Tibial nerve (tissue), 4 donors: ENCODE data around the gene GNG12. TPM values are rescaled to one million over a fixed set of nuclear protein-coding genes. Genes with fewer than 3 reads are reported as not detected.
A peak's percentile ranks its signal among the peaks of the same experiment; 100 is the strongest.

Source experiments
- DNase-seq, 2 donors: peaks; one replicate each; pipeline ENCODE4 v3.0.0-alpha.2; 2019; ENCODE audit warnings: low spot score in 2 of 2
- H3K27ac ChIP-seq, 4 donors: fragments of 200-600 bp; sonication (generic) in 3 of 4; one replicate each; pipeline ENCODE4 v1.5.1; 2017 to 2019; ENCODE audit warnings: mild to moderate bottlenecking in 1 of 4
- H3K27me3 ChIP-seq, 2 donors: fragments of 200-600 bp; sonication (generic) in 1 of 2; one replicate each; pipeline versions ENCODE4 v1.5.1 to v1.6.0; 2017 to 2019
- H3K36me3 ChIP-seq, 3 donors: fragments of 200-600 bp; sonication (generic); one replicate each; pipeline ENCODE4 v1.5.1; 2018 to 2019
- H3K4me1 ChIP-seq, 4 donors: fragments of 200-600 bp; sonication (generic) in 3 of 4; one replicate each; pipeline ENCODE4 v1.5.1; 2017 to 2019
- H3K4me3 ChIP-seq, 4 donors: fragments of 200-600 bp; sonication (generic) in 3 of 4; one replicate each; pipeline ENCODE4 v1.5.1; 2017 to 2019; ENCODE audit warnings: mild to moderate bottlenecking in 1 of 4, moderate library complexity in 1 of 4
- H3K9me3 ChIP-seq, 4 donors: fragments of 200-600 bp; sonication (generic) in 3 of 4; one replicate each; pipeline ENCODE4 v1.5.1; 2017 to 2019
- EP300 ChIP-seq, 2 donors: sonication (generic); formaldehyde crosslinking; IDR thresholded peaks; one replicate each; pipeline ENCODE4 v1.6.1; 2017; ENCODE audit warnings: antibody characterized with exemption in 2 of 2, mild to moderate bottlenecking in 1 of 2
- POLR2A ChIP-seq, 2 donors: fragments of 450-650 bp; IDR thresholded peaks; one replicate each; pipeline ENCODE4 v1.6.1; 2017; ENCODE audit warnings: antibody characterized with exemption in 2 of 2, mild to moderate bottlenecking in 2 of 2, moderate library complexity in 2 of 2
- WGBS, 2 donors: methylation state at CpG; one replicate each; pipeline ENCODE4 v1.1.5; 2018; 5-methylcytosine and 5-hydroxymethylcytosine counted together
- total RNA-seq, 4 donors: library from RNA; depleted of rRNA; stranded (reverse); fragments of >200 nt; gene quantifications; one replicate each; pipeline ENCODE4 v1.1.0, GENCODE V29; 2016
- TF ChIP-seq, protein P1 (sequence below), 5 experiments: fragments of 200-600 bp in 3 of 5; fragments of 450-650 bp in 2 of 5; sonication (generic) in 3 of 5; IDR thresholded peaks; one replicate each; pipeline ENCODE4 v1.5.1; 2016 to 2019; ENCODE audit warnings: antibody characterized with exemption in 5 of 5, mild to moderate bottlenecking in 3 of 5, moderate library complexity in 2 of 5

The GNG12 gene
- total RNA-seq, 4 donors from 2014 or later = 55.9 to 71.8 (median 68.4) TPM

DNA sequence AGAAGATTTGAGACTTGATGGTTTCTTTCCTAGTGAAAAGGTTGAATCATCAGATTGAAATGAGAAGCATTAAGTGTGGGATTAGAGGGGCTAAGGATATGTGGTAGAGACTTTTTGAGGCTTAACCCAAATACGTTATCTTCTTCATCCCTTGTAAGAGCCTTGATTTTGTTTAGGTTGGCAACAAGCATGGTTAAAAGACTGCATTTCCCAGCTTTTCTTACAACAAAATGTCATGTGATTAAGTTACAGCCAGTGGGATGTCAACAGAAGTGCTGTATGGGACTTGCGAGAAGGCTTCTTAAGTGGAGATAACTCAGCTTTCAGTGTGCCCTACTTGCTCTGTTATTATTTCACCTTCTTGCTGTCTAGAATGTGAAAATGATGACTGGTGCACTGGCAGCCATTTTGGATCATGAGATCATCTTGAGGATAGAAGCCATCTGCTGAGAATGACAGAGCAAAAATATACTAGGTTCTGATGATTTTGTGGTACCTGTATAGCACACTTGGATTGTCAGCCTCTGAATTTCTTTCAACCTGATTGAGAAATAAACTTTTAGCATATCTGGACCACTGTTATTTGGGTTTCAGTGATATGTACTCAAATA lies 41.3 kb upstream of the GNG12 start:
- no peaks in the 10 kb centered on the region for H3K27me3 ChIP-seq
- no peaks in the 10 kb centered on the region for H3K36me3 ChIP-seq
- DNase-seq = no peak
- no peak overlapping the region for H3K4me3 ChIP-seq
- TF ChIP-seq, protein P1, sequence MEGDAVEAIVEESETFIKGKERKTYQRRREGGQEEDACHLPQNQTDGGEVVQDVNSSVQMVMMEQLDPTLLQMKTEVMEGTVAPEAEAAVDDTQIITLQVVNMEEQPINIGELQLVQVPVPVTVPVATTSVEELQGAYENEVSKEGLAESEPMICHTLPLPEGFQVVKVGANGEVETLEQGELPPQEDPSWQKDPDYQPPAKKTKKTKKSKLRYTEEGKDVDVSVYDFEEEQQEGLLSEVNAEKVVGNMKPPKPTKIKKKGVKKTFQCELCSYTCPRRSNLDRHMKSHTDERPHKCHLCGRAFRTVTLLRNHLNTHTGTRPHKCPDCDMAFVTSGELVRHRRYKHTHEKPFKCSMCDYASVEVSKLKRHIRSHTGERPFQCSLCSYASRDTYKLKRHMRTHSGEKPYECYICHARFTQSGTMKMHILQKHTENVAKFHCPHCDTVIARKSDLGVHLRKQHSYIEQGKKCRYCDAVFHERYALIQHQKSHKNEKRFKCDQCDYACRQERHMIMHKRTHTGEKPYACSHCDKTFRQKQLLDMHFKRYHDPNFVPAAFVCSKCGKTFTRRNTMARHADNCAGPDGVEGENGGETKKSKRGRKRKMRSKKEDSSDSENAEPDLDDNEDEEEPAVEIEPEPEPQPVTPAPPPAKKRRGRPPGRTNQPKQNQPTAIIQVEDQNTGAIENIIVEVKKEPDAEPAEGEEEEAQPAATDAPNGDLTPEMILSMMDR (IDR thresholded peaks at IDR 0.05) = no peak
- TF ChIP-seq POLR2A (IDR thresholded peaks at IDR 0.05) = no peak
- H3K27ac ChIP-seq = no peak overlapping the region
- no peaks in the 10 kb centered on the region for H3K4me1 ChIP-seq
- H3K9me3 ChIP-seq = peaks cover 0 to 3% (median 0%) of the 10 kb centered on the region in 4 donors
- 89 to 92% methylated on average over 2 of the region's 2 CpGs for WGBS, 2 donors

- Histone ChIP-seq H3K9me3 (no peaks in the 10 kb centered on the region), H3K27ac (no peak overlapping the region), H3K36me3 (no peaks in the 10 kb centered on the region), H3K4me3 (no peak overlapping the region), H3K4me1 (no peaks in the 10 kb centered on the region), H3K27me3 (no peaks in the 10 kb centered on the region)
- TF ChIP-seq EP300 (IDR thresholded peaks at IDR 0.05) = no peak
- TF ChIP-seq POLR2A (IDR thresholded peaks at IDR 0.05) = no peak
- TF ChIP-seq, protein P1 (IDR thresholded peaks at IDR 0.05) = no peak
- 64 to 66% methylated on average over 1 of the region's 1 CpG for WGBS, 2 donors
- no peak for DNase-seq
Measured at GRCh38 chr1:67869233-67869632, 36.0 kb upstream of the GNG12 start.

- TF ChIP-seq, protein P1 (IDR thresholded peaks at IDR 0.05) = no peak
- TF ChIP-seq EP300 (IDR thresholded peaks at IDR 0.05) (no peak), POLR2A (IDR thresholded peaks at IDR 0.05) (no peak)
- WGBS, 2 donors = 73 to 81% methylated on average over 2 of the region's 2 CpGs
- DNase-seq = no peak
- no peak overlapping the region for H3K27ac ChIP-seq
- H3K36me3 ChIP-seq = no peaks in the 10 kb centered on the region
- no peak overlapping the region for H3K4me3 ChIP-seq
- H3K4me1 ChIP-seq = no peaks in the 10 kb centered on the region
- no peaks in the 10 kb centered on the region for H3K9me3 ChIP-seq
- no peaks in the 10 kb centered on the region for H3K27me3 ChIP-seq
Measured at GRCh38 chr1:67863637-67864036, 30.4 kb upstream of the GNG12 start.

GRCh38 chr1:67862685-67863084 lies 29.4 kb upstream of the GNG12 start:
- Histone ChIP-seq H3K27ac (peak overlapping the region in 1 of 4 donors; percentile 64), H3K4me3 (no peak overlapping the region), H3K36me3 (no peaks in the 10 kb centered on the region), H3K27me3 (no peaks in the 10 kb centered on the region), H3K9me3 (no peaks in the 10 kb centered on the region), H3K4me1 (no peaks in the 10 kb centered on the region)
- DNase-seq = no peak
- WGBS, 2 donors = 86 to 88% methylated on average over 1 of the region's 1 CpG
- TF ChIP-seq, protein P1 (IDR thresholded peaks at IDR 0.05) = no peak
- no peak for TF ChIP-seq POLR2A (IDR thresholded peaks at IDR 0.05)
- no peak for TF ChIP-seq EP300 (IDR thresholded peaks at IDR 0.05)

DNA sequence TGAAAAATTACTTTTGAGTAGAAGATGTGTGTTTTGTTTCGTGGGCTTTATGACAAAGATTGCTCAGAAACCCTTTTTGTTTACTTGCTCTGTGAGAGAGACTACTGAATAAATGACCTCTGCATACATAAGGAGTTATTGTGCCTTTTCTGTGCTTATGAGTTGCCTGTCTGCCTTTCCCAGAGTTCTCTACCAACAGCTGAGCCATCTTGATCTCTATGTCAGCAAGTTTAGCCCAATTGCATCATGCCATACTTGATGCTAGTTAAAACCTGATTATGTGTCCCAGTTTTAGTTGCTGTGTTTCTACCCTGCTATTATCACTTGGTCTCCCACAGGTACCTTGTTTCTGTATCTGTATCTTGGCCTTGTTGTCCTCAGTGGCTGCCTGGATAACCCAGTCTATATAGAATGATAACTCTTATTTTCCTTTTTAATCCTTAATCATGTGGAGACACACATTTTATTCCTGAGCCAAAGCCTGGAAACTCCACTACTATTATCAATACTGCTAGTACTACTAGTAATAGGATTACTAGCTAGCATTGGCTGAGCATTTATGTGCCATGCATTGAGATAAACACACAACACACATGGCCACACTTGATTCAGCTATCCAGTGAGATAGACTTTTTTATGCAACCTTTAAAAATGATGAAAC lies 28.7 kb upstream of the GNG12 start:
- no peaks in the 10 kb centered on the region for H3K9me3 ChIP-seq
- no peaks in the 10 kb centered on the region for H3K36me3 ChIP-seq
- no peaks in the 10 kb centered on the region for H3K27me3 ChIP-seq
- no peak for TF ChIP-seq POLR2A (IDR thresholded peaks at IDR 0.05)
- TF ChIP-seq, protein P1 (IDR thresholded peaks at IDR 0.05) = no peak
- TF ChIP-seq EP300 (IDR thresholded peaks at IDR 0.05) = no peak
- H3K4me1 ChIP-seq = no peaks in the 10 kb centered on the region
- peak overlapping the region in 1 of 4 donors; percentile 64 for H3K27ac ChIP-seq
- 53 to 59% methylated on average over 1 of the region's 1 CpG for WGBS, 2 donors
- DNase-seq = no peak
- H3K4me3 ChIP-seq = no peak overlapping the region
